Medulla oblongata (tissue), 1 donor: ENCODE measurements around the gene CNGA1.
"Not testable (repeated sequence)": the region's sequence is repeated elsewhere in the genome, so short reads cannot be mapped to it uniquely, and the experiment has no call there.

ENCODE experiments used
- DNase-seq: peaks from one replicate; pipeline ENCODE4 v3.0.0-alpha.2; 2015; ENCODE audit errors: extremely low spot score

Gene CNGA1

DNA sequence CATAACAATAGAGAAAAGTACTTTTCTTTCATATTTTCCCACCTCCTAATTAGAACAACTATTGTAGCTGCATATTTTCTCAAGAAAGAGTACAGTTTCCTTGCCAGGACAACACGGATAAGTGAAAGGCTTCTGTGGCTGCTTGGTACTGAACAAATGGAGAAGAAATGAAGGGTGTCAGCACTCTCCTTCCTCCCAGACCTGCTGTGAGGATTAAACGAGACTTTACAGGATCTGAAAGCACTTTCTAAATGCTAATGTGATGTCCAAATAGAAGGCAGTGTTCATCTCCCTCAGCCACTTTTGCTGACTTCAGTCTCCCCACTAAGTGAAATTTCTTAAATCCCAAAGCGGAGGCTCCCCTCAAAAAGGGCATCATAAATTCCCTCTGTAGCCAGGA, 14.0 kb upstream of the CNGA1 start:
- no peak for DNase-seq

DNA sequence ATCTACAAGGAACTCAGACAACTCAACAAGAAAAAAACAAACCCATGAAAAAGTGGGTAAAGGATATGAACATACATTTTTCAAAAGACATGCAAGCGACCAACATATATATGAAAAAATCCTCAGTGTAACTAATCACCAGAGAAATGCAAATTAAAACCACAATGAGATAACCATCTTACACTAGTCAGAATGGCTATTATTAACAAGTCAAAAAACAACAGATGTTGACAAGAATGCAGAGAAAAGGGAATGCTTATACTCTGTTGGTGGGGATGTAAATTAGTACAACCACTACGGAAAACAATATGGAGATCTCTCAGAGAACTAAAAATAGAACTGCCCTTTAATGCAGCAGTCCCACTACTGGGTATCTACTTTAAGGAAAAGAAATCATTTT, 12.2 kb upstream of the CNGA1 start:
- no peak for DNase-seq

DNA sequence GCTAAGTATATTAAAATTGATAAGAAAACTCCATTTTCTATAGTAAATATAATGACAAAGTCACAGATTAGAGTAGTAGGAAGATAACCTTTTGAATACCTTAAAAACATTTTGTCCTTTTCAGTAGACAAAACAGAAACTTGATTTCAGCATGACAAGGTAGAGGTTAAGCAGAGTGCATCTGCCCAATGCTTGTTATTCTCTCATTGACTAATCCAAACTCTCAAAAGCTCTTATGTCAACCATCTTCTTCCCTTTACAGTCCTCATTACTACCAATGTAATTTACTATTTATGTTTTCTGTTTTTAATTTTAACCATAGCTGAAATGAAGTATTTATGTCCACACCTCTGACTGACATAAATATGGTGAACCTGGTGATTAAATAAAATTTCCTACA, 11.2 kb upstream of the CNGA1 start:
- no peak for DNase-seq

DNA sequence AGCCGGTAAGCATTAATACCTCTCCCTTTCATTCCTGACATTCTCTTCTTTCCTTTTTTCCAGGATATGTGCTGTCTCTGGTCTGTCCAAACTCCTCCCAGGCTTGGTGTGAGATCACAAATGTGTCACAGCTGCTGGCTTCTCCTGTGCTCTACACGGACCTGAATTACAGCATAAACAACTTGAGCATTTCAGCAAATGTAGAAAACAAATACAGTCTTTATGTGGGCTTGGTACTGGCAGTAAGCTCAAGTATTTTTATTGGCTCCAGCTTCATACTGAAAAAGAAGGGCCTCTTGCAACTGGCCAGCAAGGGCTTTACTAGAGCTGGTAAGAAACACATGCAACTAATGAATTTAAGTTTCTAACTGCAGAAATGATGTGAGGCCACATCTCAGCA, 8.5 kb upstream of the CNGA1 start:
- peak; percentile 15 for DNase-seq

DNA sequence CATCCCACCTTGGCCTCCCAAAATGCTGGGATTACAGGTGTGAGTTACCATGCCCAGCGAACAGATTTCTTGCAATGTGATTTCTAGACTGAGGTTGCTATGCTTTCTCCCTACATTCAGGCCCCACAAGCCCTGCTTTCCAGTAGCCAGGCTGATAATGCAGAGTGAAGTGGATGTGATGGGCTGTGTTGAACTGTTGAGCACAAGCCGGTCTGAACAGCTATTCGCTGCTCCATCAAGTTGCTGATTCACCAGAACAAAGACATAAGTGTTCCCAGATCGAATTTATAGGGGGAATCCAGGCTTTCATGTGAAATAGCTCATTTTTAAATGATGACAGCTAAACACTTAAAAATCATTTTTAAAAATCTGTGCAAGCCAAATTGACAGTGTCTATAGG, 8.0 kb upstream of the CNGA1 start:
- no peak for DNase-seq

DNA sequence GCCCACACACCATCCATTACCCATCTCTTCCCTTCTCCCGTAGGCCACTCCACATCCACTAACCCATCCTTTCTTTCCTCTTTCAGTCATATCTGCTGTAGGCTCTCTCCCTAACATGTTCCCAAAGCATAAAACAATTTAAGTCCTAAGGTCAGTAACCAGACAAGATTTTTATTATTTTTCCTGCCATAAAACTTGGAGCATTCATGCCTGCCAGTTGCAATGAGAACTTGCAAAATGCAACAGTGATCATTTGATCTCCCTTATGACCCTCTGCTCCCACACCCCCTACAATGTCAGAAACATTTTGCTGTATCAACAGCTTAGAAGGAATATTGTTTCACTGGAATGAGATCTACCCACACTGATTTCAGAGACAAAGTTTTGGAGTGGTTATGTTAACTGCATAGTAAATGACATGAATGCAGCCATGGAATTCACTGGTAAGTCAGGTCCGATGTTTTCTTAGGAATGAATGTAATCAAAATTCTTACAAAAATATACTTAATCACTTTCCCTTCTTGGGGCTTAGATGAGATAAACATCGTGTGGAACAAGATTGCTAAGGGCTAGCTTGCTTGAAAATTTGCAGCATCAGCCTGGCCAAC, 5.8 kb upstream of the CNGA1 start:
- DNase-seq: no peak

DNA sequence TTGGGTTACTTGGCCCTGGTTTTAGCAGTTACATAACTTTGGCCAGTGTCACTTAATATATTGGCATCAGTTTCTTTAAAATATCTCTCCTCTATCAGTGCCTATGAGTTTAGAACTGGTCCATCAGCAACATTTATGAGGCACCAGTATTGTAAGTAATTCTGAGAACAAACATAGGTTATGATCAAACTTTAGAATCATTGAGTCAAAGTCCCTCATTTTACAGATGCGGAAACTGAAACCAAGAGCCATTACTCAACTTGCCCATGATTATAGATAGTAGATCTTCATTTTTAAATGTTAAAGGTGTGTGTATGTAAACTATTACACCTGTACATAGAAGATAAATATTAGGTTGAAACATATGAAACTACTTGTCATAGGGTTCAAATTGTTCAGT, 4.6 kb upstream of the CNGA1 start:
- DNase-seq: no peak

DNA sequence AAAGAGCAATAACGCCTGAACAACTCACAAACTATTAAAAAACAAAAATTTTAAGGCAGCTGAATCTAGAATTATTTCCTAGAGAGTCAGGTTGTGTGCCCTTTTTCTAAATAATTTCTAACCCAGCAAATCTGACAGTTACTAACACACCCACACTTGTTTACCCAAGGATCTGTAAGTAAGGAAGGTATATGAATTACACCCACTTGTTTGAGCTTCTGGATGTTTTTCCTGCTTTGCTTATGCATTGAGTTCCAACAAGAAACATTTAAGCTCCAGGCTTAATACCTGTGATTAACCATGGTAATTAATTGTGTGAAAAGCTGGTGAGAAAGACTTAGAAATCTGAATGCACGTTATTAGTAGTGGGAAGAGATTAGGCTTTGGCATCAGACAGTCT, 1.6 kb upstream of the CNGA1 start:
- no peak for DNase-seq

DNA sequence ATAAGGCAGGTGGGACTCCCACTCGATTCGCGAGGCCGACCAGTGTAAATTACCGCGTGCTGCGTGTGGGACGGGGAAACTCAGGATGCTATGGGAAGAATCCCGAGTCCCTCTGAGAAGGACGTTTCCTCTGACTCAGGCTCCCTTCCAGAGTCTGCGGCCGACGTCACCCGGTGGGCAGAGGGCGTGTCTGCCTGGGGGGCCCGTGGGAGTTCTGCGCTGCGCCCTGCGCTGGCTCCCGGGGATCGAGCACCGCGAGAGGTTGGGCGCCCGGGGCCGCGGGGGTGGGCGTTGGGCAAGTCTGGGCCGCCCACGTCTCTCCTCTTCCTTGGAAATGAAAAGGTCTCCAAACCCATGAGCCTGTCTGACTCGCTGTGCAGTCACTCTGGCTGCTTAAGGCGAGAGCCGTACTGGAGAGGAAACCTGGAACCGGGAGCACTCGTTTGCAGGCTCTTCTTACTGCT, 659 bp upstream of the CNGA1 start:
- DNase-seq: no peak

DNA sequence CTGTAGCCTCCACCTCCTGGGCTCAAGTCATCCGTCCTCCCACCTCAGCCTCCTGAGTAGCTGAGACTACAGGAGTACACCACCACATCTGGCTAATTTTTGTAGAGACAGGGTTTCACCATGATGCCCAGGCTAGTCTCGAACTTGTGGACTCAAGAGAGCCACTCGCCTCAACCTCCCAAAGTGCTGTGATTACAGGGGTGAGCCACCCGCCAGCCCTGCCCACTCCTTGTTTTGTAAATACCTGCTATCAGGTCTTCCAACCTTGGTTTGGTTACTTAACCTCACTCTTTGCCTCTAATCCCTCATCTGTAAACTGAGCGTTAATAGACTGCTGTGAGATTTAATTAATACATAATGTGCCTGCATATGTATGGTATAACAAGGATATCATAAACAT, 803 bp downstream of the CNGA1 start:
- no peak for DNase-seq

DNA sequence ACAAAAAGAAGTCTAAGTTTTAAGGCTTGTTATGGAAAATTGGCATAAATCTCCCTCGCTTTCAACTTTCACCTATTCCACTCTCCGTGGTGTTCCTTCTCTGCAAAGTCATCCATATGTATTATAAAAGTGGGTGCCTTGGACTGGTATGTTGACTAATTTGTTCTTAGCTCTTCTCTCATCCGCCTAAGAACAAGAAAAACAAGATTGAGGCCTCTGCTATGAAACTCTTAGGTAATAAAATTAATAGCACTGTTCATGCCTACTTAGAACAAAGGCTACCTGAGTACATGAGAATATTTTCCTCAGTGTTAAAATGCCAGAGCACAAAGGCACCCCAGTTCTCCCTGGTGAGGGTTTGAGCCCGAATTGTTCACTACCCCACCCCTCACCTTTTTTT, 1.3 kb downstream of the CNGA1 start:
- DNase-seq: no peak

DNA sequence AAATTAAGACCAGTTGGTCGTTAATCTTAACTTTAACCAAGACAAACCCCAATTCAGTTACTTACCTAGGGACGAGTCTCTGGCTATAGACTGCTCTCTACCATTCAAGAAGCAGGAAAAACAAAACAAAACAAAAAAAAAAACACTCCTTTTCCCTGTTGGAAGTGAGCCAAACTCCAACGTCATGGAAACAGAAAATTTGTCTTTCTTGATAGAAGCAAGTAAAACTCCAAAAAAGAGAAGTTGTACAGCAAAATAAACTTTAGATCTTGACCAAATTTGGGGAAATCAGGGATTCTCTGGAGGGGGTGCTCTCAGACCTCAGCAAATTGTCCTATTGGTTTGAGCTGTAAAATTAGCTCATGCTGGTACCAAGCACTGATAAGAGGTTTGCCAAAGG, 3.7 kb downstream of the CNGA1 start:
- DNase-seq: peak; percentile 62

DNA sequence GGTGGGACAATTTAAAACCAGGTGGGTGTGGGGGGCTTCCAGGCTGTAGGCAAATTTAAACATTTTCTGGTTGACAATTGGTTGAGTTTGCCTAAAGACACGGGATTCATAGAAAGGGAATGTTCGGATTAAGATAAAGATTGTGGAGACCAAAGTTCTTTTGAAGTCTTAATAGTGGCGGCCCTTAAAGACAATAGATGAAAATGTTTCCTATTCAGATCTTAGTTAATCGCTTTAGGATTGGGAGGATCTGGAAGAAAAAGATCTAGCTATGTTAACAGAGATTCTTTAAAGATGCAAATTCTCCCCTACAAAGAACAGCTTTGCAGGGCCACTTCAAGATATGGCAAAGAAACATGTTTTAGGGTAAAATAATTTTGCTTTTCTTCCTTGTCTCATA, 4.8 kb downstream of the CNGA1 start:
- no peak for DNase-seq

DNA sequence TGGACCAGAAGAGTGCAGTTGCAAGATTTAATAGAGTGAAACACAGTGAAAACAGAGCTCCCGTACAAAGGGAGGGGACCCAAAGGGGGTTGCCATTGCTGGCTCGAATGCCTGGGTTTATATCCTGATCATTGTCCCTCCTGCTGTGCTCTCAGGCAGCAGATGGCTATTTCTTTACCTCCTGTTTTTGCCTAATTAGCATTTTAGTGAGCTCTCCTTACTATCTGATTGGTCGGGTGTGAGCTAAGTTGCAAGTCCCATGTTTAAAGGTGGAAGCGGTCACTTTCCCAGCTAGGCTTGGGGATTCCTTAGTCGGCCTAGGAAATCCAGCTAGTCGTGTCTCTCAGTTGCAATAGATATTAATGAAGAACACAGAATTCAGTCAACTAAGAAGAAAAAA, 5.6 kb downstream of the CNGA1 start:
- DNase-seq: not testable (repeated sequence)

DNA sequence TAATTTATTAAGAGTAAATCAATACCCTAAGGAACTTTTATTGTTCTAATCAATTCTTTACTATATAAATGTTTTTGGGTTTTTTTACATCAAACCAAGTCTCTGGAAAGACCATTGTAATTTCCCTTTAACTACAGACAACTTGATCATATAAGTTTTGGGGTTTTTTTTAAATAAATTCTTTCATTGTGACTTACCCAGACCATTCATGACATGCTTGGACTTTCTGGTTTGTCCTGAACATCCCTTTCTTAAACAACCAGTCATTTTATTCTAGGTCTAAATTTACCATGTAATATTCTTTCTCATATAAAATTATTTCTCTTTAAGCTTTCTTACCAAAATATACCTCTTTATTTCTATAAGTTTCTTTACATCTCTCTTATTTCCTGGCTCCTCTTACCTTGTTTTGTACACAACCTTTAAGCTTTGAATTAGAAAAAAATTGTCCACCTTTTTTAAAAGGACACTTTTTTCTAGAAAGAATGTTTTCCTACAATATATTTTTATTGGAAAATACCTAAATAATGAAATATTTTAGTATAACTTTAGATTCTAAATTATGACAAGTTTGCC, 8.4 kb downstream of the CNGA1 start:
- DNase-seq: no peak

DNA sequence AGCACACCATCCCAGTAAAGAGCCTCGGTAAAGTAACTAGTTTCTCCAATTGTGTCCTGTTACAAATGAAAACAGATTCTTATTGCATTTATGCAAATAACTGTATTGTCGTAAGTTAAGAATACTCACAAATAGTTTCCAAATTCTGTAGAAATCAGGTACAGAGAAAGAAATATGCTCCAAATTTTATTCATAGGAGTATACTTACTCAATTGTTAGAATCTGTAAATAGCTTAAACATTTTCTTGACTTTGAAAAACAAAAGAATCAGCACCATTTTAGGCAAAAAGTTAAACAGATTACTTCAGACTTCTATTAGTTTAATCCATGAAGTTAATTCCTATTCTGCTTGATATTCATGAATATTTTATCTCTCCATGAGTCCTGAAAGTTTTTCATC, 10.7 kb downstream of the CNGA1 start:
- no peak for DNase-seq

DNA sequence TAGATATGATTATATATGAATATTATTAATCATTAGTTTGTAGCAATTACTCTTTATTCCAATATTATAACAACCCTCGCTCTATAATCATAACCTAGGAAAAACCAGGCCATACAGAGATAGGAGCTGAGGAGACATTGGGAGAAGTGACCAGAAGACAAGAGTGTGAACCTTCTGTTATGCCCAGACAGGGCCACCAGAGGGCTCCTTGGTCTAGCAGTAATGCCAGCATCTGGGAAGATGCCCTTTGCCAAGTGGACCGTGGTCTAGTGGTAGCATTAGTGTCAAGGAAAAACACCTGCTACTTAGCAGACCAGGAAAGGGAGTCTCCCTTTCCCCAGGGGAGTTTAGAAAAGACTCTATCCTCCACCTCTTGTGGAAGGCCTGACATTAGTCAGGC, 12.9 kb downstream of the CNGA1 start:
- DNase-seq: not testable (repeated sequence)

DNA sequence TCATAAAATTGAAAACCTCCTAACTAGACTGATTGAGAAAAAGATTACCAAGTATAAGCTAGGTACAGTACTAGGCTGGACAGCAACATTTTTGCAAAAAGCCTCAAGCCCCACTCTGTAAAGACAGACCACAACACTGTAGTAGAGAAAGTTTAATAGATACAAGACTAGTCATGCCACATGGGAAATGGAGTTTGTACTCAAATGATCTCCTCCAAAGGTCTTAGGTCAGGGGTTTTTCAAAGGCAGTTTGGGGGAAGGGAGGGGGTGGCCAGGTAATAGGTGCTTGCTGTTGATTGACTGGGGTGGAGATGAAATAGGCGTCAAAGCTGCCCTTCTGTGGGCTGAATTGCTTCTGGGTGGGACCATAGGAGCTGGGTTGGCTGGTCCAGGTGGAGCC, 14.2 kb downstream of the CNGA1 start:
- no peak for DNase-seq

DNA sequence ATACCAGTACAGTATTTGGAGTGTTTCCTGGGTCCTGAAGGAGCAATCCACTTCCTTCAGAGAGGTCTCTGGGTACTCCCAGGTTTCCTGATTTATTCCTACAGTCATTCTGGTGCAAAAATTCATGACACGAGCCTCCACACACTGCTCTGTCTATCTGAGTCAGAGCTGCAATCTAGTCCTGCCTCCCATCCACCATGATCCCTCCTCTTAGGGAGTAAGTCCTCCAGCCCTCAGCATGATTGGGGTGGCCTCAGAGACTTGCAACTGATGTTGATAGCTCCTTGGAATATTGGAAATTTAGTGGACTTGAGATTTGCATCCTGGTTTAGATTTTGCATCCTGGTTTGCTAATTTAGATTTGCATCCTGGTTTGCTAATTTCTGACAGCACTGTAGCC, 20.5 kb downstream of the CNGA1 start:
- DNase-seq: no peak

DNA sequence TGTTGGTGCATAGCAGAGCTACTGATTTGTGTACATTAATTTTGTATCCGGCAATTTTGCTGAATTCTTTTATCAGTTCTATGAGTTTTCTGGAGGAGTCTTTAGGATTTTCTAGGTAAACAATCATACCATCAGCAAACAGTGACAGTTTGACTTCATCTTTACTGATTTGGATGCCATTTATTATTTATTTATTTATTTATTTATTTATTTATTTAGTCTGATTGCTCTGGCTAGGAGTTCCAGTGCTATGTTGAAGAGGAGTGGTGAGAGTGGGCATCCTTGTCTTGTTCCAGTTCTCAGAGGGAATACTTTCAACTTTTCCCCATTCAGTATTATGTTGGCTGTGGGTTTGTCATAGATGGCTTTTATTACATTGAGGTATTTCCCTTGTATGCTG, 24.0 kb downstream of the CNGA1 start:
- not testable (repeated sequence) for DNase-seq

DNA sequence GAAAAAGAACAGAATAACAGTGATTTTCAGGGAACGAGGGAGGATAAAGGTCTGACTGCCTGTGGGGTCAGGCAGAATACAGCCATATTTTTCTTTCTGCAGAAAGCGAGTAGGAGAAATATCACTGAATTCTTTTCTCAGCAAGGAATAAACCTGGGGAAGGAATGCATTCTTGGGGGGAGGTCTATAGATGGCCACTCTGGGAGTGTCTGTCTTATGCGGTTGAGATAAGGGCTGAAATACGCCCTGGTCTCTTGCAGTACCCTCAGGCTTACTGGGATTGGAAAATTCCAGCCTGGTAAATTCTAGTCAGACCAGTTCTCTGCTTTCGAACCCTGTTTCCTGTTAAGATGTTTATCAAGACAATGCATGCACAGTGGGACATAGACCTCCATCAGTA, 26.3 kb downstream of the CNGA1 start:
- DNase-seq: no peak

DNA sequence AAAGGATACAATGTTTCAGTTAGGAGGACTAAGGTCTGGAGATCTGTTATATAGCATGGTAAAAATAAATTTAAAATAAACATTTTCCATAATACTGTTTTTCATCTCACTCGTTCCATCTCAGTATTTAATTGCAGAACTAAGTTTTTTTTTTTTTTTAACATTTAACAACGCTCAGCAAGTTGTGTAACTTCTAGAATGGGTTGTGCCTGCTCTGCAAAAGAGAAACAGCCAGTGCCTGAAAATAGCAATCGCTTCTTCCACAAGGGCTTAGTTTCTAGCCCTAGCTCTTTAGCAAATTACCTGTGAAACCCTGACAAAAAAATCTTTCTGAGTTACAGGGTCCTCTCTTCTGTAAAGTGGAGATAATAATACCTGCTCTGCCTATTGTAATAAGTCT, 41.9 kb downstream of the CNGA1 start:
- DNase-seq: peak; percentile 40

DNA sequence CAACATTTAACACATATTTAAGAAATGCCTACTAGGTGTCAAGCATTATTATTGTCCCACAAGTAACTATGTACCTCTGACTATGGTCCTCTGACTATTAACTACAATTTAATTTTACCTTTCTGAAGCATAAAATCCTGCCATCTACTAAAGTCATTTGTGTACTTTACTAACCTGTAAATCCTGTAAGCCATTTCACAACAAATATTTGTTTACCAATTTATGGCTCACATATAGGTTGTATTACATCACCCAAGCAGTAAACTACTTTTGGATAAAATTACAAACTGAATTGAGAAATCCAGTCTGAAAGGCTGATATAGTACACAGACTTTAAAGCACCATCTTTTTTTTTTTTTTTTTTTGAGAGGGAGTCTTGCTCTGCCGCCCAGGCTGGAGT, 43.8 kb downstream of the CNGA1 start:
- no peak for DNase-seq

DNA sequence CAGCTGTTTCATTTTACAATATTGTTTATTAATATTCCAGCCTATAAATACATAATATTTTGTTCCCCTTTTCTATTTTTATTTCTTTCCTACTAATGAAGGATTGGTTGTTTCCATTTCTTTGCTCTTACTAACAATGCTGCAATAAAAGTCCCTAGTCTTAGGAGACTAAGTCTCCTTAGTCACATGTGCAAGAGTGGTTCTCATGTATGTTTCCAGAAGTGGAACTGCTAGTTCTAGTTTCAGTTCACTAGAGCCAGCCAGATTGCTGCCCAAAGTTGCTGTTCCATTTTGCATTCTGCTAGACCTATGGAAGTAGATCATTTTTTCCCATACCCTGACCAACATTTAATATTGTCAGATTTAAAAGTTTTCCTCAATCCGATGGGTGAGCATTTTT, 44.3 kb downstream of the CNGA1 start:
- peak; percentile 67 for DNase-seq
